GM19043 (cell line): ENCODE data around the gene TUBGCP6.

Experiments
- ATAC-seq: cut with Tn5 transposase; IDR thresholded peaks from one replicate; pipeline ENCODE4 v1.9.1; 2021; ENCODE audit warnings: low read depth; ENCODE audit not compliant: unreplicated experiment

The TUBGCP6 gene

DNA sequence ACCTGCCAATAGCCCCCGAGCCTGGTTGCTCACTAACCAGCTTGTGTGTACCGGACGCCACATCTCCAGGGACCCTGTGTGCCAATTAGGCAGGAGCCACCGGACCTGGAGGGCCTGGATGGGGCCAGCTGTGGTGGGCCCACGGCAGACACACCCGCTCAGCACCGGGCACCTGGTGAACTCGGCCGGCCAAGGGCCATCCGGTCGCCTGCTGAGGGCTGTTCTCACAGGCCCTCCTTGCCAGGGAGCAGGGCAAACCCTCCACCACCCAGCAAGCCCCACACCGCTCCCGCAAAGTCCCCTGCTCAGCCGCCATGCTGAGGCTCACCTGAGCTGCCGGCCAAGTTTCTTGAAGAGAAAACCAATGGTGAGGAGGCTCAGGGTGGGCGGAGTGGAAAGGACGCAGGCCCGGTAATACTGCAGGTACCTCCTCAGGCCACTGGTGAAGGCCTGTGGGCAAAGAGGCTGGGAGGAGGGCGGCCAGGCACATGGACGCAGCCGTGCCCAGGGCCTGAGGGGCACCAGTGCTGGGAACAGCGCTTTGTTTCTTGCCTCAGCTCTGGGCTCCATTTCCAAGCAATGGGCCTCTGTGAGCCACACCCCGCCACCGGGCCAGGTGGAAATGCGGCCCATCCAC lies 17.1 kb downstream of the TUBGCP6 start:
- no peak for ATAC-seq

DNA sequence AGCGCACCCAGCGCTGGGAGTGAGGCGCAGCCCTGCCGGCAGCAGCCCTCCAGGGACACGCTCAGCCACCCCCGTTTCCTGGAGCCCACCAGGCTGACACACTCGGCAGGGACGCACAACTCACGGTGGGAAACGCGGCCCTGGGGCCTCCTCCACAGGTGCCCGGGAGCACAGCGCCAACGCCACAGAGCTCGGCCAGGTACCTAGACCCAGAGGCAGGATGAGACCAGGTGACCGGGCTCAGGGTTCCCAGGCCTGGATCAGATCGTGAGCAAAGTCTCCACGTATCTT lies 18.0 kb downstream of the TUBGCP6 start:
- ATAC-seq = no peak

DNA sequence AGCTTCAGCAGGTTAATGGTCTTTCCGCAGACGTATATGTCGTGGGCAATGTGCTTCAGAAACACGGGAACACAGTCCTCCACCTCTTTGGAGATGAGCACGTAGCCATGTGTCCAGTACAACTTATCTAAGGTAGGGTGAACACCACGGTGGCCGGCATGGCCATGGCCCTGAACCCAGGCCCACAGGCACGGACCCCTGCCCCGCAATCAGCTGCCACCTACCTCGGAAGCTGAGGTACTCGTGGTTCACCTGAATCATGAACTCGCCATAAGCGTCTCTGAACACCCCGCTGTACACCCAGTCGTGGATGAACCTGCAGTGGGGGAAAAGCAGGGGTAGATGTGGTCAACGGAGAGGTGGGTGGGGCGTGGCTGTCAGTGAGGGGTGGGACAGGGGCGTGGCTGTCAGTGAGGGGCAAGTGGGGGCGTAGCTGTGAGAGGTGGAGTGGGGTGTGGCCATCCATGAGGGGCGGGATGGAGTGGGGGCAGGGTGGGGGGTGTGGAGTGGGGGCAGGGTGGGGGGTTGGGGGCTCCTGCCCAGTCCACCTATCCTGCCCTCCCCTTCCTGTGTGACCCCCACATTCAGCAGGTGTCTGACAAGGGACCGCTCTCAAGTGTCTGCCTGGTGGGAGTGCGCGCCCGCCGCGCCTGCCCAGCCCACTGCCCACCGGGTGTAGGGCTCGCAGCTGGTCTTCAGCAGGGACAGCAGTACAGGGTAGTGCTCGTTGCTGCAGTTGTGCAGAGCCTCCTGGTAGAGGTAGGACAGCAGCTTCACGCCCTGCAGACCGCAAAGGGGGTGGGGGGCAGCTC lies 18.6 kb downstream of the TUBGCP6 start:
- ATAC-seq = no peak

DNA sequence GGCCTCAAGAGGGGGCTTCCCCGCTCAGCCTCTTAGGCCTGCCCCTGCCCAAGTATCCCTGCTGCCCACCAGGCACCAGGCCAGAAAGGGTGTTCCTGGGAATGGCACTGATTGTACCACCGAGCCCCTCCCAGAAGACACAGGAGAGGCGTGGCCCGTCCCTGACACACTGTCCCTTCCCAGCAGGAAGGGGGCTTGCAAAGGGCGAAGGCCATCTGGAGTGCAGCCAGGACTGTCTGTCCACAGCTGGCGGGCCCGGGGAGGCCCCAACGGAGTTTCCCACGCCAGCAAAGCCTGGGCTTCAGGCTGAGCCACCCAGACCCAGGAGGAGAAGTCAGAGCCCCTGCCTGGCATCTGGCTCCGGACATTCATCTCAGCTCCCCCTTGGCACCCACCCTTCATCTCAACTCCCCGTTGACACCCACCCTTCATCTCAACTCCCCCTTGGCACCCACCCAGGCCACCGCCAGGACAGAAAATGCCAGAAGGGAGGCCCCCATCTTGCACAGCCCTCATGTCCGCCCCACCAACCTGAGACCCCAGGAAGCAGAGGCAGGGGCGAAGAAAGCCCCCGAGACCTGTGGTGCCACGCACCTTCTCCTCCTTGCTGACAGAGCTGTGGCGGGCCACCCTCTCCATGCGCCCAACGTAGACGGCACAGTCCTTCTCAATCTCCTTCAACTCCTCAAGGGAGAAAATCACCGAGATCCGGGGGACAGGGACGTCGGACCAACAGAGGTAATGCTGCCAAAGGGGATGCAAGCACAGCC lies 19.4 kb downstream of the TUBGCP6 start:
- ATAC-seq = no peak

DNA sequence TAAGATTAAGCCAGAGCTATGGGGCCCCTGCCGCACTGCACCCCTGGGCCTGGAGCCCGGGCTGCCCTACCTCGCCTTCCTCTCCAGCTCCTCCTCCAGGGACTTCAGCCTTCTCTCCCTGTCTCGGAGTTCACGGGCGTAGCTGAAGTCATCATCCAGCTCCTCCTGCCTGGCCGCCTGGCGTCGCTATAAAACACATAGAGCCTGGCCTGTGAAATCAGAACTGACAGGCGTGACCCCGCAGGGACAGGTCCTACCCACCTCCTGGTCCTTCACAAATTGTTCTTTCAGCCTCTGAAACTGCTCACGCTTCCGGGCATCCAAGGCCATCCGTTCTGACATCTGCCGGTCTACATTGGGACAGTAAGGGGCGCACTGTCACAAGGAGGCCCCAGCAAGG lies 20.8 kb downstream of the TUBGCP6 start:
- no peak for ATAC-seq

DNA sequence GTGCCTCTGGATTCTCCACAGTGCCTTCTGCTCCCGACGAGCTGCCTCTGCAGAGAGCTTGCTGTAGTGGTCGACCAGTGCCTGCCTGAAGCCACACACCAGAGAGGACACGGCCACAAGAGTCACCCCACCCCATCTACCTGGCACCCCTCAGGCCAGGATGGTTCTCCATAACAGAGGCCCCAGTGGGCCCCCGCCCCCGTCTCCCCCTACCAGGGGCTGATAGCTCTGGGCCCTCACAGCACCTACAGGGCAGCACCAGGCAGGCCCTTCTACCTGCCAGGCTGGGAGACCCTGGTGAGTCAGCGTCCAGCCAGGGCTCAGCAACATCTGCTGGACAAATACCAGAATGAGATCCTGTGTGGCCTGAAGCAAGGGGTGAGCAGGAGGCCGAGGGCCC lies 22.3 kb downstream of the TUBGCP6 start:
- ATAC-seq = no peak

DNA sequence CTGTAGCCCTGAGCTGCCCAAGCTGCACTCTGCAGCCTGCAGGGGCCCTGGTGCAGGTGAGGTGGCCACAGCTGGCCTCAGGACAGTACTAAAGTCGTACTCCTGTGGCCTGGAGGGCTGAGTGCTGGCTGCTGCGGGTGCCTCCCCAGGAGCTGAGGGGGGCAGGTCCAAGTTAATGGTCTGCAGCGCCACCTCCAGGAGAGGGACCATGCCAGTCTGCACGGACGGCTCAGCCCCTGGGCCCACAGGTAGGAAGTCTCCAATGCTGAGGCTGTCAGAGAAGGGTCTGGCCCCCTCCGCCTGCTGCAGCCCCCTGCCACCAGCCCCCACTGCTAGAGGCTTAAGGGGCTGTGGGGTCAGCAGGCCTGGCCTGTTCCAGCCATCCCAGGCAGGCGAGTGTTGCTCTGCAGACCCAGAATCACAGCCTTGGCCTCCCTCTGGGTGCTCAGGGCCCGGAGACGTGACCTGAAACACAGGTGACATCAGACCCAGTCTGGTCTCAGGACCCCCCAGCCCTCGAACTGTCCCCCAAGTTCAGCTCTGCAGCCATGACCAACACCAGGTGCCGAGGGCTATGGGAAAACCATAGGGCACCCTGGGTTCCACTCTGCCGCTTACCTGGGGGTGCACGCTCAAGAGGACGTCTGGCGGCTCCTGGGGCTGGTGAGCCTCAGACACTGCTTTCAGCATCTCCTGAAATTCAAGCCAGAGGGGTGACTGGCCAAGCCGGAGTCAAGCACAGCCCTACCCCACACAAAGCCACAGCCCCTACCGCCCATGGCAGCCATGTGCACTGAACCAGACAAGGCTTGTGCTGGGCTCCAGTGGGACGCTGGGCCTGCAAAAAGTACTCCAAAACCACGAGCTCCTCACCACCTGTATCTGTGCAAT lies 23.2 kb downstream of the TUBGCP6 start:
- ATAC-seq = no peak

DNA sequence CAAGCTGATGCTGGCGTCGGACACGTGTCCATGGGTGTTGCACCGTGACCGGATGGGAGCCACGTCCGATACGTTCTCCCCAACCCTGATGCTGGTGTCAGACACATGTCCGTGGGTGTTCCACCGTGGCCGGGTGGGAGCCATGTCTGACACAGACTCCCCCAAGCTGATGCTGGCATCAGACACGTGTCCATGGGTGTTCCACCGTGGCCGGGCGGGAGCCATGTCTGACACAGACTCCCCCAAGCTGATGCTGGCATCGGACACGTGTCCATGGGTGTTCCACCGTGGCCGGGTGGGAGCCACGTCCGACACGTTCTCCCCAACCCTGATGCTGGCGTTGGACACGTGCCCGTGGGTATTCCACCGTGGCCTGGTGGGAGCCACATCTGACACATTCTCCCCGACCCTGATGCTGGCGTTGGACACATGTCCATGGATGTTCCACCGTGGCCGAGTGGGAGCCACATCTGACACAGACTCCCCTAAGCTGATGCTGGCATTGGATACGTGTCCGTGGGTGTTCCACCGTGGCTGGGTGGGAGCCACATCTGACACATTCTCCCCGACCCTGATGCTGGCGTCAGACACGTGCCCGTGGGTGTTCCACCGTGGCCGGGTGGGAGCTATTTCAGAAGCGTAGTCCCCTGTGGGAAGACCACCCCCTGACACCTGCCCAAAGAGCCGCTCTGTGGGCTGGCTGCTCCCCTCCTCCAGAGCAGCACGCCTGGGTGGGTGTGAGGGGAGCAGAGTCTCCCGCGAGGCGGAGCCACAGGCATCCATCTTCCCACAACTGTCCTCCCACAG lies 24.0 kb downstream of the TUBGCP6 start:
- ATAC-seq = no peak

DNA sequence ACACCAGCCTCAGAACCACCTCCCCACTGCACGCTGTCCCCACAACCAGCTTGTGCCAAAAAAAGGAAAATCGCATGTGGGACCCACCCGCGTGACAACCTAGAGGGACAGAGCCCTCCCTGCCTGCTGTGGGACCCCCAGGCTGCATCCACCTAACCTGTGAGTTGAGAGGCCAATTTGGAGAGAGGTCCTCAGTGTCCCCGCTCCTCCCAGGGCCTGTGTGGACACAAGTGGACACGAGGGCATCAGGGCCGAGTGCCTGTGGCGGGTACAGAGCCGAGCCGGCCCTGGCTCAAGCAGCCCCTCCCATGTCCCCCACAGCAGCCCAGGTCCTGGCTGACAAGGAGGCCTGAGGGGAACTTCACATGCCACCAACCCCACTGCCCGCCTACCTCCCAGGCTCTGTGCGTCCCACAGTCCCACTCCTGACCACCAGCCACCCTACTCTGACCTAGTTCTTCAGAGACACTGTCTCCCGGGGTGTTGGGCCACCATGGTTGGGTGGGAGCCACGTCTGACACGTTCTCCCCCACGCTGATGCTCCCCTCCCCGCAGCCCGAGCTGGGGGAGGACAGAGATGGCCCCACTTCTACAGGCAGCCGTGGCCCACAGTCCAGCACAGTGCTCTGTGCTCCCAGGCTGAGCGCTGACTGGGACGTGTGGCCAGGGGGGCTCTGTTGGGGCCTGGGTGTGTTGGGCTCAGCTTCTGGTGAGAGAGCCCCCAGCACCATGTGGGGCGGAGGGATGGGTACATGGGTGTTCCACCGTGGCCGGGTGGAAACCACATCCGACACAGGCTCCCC lies 24.8 kb downstream of the TUBGCP6 start:
- ATAC-seq = no peak

DNA sequence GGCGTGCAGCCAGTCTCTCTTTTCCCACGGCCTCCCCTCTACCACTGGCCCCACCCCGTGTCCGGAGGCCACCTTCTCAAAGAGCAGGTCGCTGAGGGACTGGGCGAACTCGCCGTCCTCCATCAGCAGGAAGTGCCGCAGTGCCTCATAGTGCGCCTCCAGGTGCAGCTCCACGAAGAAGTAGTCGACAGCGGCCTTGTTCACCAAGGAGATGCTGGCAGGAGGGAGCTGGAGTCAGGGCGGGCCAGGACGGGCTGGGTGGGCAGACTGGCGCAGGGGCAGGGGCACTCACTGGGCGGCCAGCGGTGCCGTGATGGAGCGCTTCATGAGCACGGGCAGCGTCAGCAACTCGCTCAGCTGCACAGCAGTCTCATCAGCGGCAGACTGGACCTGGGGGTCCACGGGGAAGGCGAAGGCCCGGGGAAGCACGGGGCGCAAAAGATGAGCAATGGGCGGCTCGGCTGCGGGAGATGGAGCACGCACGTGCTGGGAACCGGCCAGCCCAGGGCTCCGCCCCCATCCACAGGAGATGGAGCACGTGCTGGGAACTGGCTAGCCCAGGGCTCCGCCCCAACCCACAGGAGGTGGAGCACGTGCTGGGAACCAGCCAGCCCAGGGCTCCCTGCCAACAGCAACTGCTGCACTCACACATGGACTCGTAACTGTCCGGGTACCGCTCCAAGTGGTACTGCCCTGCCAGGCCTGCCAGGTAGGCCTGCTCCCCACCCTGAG lies 25.7 kb downstream of the TUBGCP6 start:
- no peak for ATAC-seq

DNA sequence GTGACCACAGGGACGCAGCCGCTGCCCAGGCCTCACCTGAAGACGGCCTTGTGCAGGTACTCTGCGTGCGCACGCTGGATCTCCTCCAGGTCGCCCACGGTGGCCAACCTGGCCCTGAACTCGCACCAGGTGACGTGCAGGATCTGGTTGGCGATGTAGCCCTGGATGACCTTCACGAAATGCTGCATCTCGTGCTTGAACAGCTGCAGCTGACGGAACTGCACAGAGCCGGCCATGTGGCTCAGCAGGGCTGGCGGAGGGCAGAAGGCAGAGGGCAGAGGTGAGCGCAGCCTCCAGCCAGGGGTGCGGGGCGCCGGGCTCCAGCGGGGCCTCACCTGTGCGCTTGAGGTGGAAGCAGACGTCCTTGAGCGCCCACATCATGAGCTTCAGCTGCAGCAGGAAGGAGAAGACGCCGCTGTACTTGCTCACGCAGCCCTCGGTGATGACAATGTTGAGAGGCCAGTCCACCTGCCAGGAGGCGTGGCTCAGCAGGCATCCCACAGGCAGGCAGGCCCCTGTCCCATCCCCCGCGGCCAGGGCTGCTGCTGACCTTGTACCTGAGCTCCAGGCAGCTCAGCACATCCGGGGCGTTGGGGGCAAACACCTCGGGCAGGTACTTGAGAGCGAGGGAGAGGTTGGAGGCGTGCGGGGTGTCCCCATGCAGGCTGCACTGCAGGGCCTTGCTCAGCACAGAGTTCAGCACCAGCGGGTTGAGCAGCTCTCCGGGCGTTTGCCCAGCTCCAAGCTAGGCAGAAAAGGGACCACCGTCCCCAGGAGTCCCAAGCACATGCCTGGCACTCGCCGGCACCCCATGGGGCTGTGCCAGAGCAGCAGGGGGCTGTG lies 26.4 kb downstream of the TUBGCP6 start:
- no peak for ATAC-seq

DNA sequence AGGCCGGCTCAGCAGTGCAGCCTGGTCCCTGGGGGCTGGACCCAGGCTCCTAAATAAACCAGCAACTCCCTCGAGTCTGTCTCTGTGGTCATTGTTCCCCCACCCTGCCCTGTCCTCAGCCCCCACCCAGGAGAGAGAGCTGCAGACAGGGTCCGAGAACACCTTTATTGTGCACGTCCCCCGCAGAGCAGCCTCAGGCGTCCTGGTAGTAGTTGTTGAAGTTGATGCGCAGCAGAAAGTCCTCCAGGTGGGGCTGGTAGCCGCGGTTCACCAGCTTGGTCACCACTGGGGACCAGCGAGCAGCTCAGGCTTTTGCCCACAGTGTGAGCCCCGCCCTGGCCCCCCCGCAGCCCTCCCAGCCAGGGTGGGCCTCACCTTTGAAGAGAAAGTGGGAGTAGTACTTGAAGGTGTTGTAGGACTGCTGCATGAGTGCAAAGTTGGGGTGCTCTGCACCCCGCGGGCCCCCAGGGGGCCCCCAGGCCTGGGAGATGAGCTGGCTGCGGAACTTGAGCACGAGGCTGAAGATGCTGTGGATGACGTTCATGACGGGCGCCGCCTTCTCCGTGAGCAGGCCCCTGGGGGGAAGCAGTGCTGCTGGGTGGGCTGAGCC lies 27.2 kb downstream of the TUBGCP6 start:
- ATAC-seq = no peak

DNA sequence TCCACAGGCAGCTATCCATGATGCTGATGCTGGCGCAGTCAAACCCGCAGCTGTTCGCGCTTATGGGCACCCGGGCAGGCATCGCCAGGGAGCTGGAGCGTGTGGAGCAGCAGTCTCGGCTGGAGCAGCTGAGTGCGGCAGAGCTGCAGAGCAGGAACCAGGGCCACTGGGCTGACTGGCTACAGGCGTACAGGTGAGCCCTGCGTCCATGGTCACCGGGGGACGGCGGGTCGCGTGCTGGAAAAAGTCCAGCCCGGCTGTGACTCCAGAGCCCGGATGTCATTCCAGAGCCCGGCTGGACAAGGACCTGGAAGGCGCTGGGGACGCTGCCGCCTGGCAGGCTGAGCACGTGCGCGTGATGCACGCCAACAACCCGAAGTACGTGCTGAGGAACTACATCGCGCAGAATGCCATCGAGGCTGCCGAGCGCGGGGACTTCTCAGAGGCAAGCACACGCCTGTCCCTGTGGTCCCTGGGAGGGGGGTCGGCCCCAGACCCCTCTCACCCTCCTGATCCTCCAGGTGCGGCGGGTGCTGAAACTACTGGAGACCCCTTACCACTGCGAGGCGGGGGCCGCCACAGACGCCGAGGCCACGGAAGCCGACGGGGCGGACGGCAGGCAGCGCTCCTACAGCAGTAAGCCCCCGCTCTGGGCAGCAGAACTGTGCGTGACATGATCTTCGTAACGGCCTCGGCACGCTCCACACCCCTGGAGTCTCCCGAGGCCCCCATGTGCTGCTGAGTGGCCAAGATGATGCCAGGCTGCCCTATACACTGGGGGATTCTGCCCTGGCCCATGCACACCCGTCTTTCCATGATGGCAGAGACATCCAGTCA lies 27.9 kb downstream of the TUBGCP6 start:
- ATAC-seq = no peak

DNA sequence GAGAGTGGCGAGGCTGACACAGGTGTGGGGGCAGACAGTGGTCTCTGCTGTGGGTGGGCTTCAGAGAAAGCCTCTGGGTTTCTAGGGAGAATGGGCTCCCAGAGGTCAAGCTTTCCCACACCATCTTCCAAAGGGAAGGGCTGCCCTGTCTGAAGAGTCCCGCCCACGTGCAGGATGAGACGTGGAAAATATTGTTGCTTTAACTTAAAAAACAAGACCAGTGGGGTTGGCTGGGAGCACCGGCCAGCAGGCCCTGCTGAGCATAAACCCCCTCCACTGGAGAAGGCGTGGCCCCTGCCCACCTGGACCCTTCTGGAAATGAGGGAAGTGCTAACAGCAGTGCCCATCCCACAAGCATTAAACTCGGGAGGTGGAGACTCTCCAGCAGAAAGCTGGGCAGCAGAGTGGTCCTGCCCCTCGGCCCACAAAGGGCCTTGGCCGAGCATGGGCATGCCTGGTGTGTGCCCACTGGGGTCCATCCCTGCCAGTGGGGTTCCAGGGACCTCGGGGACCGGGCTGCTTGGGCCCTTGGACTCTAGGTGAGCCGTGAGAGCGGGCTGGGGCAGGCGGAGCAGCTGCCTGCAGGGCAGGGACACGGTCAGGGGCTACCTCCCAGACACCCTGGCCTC lies 28.7 kb downstream of the TUBGCP6 start:
- ATAC-seq = no peak

DNA sequence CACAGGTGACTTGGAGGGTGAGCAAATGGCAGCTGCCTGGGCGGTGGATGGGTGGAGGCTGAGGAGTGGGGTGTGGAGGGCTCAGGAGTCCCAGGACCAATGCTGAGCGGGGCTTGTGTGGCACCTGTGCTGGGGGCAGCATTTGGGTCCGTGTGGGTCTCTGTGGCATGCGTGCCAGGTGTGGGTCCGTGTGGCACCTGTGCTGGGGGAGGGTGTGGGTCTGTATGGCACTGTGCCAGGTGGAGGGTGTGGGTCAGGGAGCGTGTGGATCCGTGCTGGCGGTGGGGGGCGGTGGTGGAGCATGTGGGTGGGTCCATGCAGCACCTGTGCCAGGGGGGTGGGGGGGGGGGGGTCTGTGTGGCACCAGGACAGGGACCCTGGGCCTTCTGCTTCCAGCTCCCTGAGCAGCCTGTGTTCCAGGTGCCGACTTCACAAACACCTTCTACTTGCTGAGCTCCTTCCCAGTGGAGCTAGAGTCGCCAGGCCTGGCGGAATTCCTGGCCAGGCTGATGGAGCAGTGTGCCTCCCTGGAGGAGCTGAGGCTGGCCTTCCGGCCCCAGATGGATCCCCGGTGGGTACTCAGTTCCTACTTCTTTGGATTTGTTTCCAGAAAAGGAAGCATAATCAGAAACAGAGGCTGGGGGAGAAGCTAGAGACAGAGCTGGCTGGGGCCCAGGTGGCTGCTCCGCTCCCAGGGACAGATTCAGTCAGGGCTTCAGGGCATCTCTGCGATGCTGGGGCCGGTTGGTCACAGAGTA lies 29.3 kb downstream of the TUBGCP6 start:
- ATAC-seq = no peak
